HG03196 (cell line): Measurements from ENCODE around the gene LPIN1.

Experiments
- ATAC-seq: cut with Tn5 transposase; IDR thresholded peaks from one replicate; pipeline ENCODE4 v1.9.1; 2021; ENCODE audit not compliant: unreplicated experiment

The LPIN1 gene

DNA sequence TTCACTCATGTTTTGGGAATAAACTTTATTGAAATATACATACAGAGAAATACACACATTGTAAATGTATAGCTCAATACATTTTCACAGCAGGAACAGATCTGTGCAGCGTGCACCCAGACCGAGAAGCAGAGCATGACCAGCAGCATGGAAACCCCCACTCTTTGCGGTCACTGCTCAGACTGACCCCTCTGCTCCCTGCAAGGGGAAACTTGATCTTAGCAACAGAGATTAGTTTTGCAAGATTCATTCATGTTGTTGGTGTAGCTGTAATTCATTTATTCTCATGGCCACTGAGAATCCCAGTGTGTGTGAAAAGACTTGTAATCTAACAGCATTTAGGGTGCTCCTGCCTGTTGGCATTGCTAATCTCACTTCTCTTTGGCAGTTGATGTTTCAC, 35.2 kb downstream of the LPIN1 start:
- no peak for ATAC-seq

DNA sequence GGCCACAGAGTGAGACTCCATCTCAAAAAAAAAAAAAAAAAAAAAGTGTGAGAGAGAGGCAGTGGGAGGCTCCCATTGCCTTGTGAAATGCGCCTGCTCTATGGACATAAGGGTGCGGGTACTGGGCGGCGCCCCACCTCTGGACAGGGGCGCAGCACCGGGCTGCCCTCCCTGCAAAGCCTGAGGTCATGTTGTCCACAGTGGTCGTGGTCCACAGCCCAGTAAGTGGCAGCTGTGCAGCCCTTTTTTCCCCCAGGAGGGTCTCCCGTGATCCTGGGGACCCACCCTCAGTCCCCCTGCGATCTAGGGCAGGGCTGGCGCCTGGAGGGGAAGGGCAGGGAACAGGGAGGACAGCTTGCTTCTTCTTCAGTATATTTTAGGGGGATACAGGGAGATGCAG, 37.8 kb downstream of the LPIN1 start:
- ATAC-seq = no peak

DNA sequence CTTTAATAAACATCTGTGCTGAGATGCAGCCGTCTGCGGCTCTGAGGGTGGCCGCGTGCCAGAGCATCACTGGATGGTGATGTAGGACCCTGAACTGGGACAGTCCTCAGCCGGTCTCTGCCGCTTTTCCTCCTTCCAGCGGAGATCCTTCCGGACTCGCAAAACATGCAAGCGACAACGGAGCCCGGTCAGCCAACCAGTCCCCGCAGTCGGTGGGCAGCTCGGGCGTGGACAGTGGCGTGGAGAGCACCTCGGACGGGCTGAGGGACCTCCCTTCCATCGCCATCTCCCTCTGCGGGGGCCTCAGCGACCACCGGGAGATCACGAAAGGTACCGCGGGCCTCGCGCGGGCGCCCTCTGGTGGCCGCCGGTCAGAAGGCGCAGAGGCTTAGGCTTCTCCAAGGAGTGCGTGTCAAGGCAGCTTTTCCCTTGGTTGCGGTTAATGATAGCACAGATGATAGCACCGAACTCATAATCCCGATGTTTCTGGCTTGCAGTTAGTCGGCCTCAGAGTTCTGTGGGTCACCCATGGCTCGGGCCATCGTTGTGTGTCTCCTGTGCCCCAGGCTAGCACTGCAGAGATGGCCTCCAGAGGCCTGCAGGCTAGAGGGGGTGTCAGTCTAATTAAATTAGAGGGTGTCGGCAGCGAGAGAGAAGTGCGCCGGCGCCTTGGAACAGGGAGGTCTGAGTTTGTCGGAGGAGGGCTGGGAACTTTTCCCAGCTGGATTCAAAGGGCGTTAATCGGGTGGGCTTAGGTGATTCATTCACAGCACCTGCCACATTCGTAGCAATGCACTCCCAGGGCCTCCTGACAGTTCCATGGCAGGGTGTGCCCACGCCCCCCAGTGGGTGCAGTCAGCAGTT, 38.5 kb downstream of the LPIN1 start:
- no peak for ATAC-seq

DNA sequence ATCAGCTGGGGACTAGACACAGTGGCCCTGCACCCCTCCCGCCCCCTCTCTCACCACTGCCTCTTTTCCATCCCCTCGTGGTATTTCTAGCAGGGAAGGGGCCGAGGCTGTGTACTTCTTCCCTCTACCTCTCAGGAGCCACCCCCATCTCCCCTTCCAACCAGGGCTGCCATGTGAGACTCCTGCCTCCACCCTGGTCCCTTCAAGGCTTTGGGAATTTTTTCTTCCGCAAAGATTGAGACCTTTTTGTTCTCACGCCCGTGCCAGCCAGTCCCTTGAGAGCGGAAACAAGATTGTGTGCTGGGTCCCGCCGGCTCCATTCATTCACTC, 39.1 kb downstream of the LPIN1 start:
- ATAC-seq = no peak

DNA sequence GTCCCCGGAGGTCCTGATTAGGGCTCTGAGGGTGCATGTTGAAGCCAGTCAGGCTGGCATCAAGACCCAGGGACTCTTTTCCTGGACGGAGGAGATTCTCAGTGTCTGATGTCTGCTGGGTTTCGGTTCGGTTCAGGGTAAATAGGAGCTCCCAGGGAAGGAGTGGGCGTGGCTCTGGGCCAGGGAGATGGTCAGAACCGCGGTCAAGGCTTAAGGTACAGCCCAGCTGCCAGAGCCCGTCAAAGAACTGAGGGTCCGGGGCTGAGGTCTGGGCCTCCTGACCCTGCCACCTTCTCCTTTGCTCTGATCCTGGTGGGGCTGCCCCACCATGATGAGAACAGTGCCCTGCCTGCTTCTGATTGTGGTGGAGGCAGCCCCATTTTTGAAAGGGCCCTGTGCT, 39.8 kb downstream of the LPIN1 start:
- ATAC-seq = no peak

DNA sequence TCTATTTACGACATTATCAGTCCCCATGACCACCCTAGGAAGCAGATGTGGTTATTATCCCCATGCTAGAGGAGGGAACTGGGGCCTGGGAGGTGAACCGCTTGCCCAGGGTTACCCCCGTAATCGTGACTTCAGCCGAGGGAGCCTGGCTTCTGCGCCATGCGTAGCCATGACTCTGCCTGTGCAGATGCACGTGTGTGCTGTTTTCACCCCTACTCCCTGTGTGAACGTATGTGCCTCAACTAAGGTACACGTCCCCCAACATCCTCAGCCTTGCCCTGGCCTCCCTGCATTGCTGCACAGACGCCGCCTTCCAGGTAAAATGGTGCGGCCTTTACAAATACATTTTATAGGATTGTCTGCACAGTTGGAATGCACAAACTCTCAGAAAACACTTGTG, 40.2 kb downstream of the LPIN1 start:
- ATAC-seq = no peak

DNA sequence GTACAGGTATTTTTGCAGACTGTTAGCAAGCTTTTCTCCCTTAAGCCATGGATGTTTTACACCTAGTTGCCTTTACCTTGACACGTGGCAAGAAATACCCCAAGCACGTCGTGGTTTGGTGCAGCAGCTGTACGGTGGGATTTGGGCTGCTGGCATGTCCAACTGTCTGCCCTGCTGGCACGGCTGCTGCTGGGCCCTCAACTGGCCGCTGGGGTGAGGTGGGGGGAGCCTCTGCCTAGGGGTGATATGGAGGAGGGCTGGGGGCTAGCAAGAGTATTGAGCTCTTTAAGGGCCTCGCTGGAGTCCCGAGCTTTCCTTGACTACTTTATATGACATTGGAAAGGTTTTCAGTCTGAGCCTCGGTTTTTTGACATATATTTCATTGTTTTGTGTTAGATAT, 41.6 kb downstream of the LPIN1 start:
- ATAC-seq = no peak

DNA sequence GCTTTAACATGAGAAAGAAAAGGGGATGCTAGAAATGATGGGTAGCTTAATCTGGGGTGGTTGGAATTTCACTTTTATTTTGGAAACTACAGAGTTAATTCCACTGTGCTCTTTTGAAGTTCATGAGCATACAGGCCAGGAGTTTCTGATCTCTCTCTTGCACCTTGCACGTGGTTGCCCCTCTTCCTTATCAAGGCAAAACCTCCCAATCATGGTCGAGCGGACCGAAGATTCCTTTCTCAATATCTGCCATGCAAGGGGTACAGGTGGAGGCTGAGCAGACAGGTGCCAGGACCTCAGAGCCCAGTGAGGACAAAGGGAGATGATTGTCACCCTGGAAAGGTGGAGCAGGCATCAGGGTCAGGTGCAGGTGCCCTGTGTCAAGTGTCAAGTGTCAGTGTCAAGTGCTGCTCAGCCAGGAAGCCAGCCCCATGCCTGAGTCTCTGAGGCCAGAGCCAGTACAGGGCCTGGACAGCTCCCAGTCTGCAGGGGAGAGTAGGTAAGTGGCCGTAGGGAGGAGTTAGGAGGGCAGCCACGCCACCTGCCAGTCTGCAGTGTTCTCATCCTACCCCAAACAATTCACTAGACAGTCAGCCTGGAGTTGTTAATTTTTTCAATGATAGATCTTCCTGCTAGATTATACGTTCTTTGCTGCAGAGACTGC, 42.2 kb downstream of the LPIN1 start:
- ATAC-seq = no peak

DNA sequence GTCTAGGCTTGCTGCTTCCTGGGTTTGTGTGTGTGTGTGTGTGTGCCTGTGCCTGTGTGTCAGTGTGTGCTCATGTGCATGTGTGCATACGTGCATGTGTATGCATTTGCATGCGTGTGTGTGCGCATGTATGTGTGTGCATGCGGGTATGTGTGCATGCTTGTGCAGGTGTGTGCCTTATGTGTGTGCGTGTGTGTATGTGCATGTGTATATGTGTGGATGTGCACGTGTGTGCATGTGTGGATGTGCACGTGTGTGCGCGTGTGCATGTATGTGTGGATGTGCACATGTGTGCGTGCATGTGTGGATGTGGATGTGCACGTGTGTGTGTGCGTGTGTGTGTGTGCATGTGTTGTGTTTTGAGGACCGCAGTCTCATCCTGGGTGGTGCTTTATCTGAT, 42.8 kb downstream of the LPIN1 start:
- no peak for ATAC-seq

DNA sequence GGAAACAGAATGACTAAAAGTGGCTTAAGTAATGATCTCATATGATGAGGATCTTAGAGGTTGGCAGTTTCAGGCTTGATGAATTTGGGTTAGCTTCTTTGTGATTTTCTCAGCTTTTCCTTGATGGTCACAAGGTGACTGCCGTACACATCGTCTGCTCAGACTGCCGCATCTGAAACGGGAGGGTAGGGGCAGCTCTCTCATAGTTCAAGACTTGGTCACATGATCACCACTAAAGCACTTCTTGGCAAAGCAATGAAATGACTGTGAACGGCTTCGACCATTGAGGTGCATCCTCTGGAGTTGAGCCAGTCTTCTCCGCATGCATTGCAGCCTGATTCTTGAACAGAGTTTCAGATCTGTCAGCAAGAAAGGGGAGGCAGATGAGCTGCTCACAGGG, 43.8 kb downstream of the LPIN1 start:
- ATAC-seq = no peak

DNA sequence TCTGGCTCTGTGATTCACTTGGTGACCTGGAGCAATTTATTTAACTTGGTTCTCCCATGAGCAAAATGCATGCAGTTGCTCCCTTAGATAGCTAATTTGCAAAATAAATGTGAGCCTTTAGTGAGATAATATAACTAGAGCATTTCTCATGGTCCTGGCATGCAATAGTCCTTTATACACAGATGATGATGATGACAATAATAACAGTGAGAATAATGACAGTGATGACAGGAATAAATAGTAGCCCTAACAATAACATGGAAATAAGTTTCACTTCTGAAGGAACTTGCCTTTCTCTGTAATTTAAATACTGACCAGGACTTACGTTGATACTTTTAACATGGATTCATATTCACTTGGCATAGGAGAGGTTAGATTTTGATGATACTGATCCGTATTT, 49.2 kb downstream of the LPIN1 start:
- no peak for ATAC-seq

DNA sequence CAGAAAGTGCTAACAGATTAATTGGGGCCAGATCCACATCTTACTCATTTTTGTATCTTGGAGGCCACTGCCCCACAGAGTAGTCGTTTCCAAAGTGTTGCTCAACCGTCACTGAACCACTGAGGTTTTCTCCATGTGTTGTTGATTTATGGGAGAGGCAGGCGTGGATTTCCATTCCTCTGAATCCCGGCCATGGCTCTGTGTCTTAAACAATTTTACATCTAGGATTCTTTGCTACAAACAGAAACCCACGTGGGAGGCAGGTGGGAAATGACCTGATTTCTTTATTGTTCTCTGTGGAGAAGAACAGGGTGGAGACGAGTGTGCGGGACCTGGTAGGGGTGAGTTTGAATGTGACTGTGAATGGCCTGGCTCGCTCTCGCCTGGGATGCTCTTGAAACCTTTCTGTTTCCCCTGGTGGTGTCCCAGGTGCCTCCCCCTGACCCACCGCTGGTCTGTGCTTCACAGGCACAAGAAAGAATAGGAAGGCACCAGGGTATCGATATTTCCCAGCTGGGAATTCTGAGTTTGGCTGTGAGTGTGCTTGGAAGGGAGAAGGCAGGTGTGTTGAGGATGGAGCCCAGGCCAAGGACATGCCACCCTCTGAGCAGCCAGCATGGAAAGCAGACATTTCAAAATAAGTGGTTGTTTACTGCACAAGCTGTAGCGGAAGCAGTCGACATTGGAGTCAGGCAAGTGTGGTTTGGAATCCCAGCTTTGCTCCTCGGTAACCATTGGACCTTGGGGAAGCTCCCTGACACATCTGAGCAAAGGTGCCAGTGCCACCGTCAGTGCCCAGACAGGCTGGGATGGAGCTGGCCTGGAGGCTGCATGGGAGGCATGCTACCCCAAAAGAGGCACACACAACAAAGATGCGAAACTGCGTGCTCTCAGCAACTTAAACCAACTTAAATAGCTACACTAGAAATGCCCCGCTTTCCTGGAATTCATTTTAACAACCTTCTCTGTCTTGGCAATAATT, 50.0 kb downstream of the LPIN1 start:
- ATAC-seq = no peak

DNA sequence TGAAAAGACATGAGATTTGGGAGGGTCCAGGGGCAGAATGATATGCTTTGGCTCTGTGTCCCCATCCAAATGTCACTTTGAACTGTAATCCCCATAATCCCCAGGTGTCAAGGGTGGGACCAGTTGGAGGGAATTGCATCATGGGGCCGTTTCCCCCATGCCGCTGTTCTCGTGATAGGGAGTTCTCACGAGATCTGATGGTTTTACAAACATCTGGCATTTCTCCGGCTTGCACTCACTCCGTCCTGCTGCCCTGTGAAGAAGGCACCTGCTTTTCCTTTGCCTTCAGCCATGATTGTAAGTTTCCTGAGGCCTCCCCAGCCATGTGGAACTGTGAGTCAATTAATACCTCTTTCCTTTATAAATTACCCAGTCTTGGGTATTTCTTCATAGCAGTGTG, 51.4 kb downstream of the LPIN1 start:
- no peak for ATAC-seq

DNA sequence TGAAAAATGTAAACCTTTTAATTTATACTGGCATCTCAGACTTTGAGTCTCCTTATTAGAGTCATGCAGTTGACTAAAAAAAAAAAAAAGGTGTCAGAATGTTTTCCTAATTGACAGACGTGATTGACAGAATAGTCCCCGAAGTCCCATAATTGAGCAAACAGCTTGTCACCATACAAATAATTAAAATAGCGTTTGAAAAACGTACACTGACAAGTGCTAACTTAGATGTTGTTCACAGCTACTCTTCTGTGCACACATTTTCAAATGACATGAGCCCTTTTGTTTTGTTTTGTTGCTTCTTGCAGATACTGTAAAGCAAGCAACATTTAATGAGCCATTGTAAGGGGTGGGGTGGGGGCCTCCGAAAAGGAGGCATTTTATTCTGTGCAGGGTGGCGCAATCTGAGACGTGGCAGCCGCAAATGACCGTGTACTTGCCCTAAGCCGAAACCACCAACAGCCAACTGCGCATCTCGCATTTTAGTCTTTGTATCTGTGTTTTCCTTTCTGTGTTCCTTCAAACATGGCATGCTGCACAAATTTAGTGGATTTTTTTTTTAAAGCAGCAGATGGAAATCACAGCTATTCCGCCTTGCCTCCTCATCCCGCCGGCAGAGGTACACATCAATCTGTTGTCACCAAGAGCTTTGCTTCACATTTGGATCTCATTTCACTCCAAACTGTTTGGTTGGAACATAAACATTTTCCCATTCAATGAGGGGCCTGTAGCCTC, 52.4 kb downstream of the LPIN1 start:
- no peak for ATAC-seq

DNA sequence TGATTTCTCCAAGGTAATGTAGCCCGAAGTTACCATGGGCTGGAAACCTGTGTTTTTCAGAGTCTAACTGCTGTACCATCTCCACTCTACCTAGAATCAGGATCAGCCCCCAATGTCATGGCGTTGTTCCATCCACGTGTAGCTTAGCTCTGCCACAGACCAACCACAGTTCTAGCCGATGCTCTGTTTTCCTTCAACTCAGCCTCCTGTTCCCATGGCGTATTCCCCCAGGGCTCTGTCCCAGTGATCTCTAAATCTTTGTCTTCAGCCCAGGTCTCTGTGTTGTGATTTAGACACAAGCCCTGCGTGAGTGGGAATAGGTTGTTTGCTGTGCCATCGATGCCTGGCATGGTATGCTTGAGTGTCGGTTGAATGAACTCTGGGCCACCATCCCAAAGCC, 53.4 kb downstream of the LPIN1 start:
- ATAC-seq = no peak

DNA sequence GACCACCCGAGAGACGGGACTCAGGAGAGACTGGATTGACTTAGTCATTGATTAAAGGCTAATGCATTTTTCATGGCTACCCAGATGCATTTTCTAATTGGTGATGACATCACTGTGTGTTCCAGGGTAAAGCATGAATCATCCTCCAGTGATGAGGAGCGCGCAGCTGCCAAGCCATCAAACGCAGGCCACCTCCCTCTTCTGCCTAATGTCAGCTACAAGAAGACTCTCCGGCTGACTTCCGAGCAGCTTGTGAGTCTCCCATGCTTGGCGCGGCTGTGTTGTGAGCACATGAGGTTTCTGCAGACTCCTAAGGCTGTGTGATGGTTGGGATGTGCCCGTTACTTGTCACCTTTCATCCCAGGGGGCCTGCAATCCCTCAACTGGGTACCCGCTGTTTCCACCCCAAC, 56.4 kb downstream of the LPIN1 start:
- no peak for ATAC-seq

DNA sequence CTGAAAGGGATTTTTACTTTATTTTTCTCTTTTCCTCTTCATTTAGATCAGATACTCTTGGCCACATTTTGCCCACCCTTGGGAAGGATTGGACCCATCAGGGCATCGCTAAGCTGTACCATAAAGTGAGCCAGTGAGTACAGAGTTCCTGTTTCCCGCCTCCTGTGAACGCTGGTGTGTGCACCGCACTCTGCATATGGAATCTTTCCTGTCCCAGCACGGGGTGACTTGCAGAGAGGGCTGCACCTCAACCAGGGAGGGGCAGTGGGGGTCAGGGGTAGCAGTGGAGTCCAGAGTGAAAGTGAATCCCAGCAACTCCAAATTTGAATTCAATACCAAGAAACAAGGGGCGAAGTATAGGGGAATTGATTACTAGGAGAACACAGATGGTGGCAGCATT, 58.6 kb downstream of the LPIN1 start:
- no peak for ATAC-seq

DNA sequence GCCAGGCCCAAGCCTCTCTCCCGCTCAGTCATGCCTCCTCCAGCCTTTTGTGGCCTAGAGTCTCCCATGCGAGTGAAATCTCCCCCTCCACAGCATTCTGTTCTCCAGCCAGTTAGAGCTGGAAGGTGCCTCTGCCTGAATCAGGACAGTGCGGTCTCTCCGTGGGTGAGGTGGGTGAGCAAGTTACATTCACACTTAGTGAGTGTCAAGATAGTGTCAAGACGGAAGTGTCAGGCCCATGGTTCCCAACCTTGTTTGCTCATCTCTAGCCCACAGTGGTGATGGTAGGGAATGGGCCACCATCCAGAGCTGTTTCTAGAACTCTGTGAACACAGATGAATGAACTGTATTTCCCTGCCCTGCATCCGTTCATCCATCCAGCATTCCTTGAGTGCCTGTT, 59.5 kb downstream of the LPIN1 start:
- no peak for ATAC-seq

DNA sequence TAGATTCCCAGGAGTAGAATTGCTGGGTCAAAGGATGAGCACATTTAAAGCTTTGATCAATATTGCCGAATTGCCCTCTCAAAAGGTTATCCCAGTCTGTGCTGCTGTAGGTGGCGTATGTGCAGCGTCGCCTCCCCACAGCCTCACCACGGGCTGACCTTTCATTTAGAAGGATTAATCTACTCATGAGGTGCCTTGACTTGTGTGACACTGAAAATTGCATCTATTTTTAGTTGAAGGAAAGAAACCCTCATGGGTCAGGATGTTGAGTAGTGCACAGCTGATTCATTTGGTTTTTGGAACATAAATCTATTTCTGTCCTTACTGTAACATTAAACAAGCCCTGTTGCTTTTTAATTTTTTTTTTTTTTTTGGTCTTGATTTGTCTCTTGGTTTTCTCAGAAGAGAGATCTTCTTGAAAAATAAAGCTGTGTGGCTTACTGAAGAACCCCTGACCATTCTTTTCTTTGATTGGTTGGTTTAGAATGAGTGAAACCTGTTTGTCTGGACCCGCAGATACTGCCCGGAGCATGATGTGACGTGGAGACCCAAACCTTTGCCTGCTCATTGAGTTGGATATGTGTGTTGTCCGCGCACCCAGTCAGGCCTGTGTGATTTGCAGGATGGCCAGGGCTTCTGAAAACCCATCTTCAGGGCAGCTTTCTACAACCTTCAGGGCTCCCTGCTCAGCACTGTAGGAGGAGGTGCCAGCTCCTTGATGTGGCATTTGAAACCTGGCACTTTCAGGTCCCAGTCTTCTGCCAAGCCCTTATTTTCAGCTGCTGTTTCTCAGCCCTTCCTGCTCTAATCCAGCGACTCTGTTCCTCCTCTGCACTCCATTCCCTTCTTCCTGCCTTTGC, 61.0 kb downstream of the LPIN1 start:
- ATAC-seq = no peak

DNA sequence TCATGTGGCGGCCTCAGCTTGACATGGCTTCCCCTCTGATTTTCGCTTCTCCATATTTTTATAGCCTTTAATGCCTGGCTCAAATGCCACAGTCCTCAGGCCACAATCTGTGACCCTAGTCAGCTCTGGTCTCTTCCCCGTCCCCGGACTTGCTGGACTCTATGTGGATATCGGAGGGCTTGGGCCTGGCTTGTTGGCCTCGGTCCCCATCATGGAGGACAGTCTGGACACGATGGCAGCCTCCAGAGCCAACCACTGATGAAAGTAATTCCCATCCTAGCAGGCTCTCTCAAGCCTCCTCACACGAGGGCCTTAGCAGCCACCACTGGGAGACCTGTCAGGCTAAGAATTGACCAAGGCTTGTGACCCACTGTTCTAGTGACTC, 61.6 kb downstream of the LPIN1 start:
- no peak for ATAC-seq
